ENCODE results near the gene PLCB1.
A peak's percentile ranks its signal among the peaks of the same experiment; 100 is the strongest.

PLCB1 gene

GRCh38 chr20:8524101-8525016 lies 392.3 kb downstream of the PLCB1 start:
- DNase-seq, result no peak

- no peak for DNase-seq
These were observed 392.9 kb downstream of the PLCB1 start for GRCh38 chr20:8525017-8525343.

GRCh38 chr20:8526610-8527009 lies 394.5 kb downstream of the PLCB1 start:
- DNase-seq, result no peak

GRCh38 chr20:8527998-8528723 lies 396.1 kb downstream of the PLCB1 start:
- peak; percentile 31 for DNase-seq

GRCh38 chr20:8530022-8530421 lies 398.0 kb downstream of the PLCB1 start:
- DNase-seq, result no peak

- DNase-seq, result no peak
These were observed 400.1 kb downstream of the PLCB1 start for GRCh38 chr20:8532169-8532568.

- no peak for DNase-seq
These were observed 402.5 kb downstream of the PLCB1 start for GRCh38 chr20:8534368-8535160.

GRCh38 chr20:8535403-8536261 lies 403.6 kb downstream of the PLCB1 start:
- no peak for DNase-seq

GRCh38 chr20:8536262-8536618 lies 404.2 kb downstream of the PLCB1 start:
- no peak for DNase-seq

GRCh38 chr20:8540466-8540865 lies 408.4 kb downstream of the PLCB1 start:
- DNase-seq, result no peak

- DNase-seq, result no peak
These were observed 410.0 kb downstream of the PLCB1 start for GRCh38 chr20:8542110-8542486.

- DNase-seq, result no peak
These were observed 413.1 kb downstream of the PLCB1 start for GRCh38 chr20:8545212-8545611.

- no peak for DNase-seq
These were observed 415.1 kb downstream of the PLCB1 start for GRCh38 chr20:8547035-8547650.

- no peak for DNase-seq
These were observed 416.0 kb downstream of the PLCB1 start for GRCh38 chr20:8547968-8548588.

- DNase-seq, result no peak
These were observed 417.1 kb downstream of the PLCB1 start for GRCh38 chr20:8549192-8549591.

GRCh38 chr20:8557711-8558110 lies 425.6 kb downstream of the PLCB1 start:
- DNase-seq, result no peak

GRCh38 chr20:8562356-8562755 lies 430.3 kb downstream of the PLCB1 start:
- DNase-seq, result no peak

- no peak for DNase-seq
These were observed 436.0 kb downstream of the PLCB1 start for GRCh38 chr20:8568075-8568474.

GRCh38 chr20:8569766-8570165 lies 437.7 kb downstream of the PLCB1 start:
- DNase-seq, result no peak

GRCh38 chr20:8571611-8572010 lies 439.5 kb downstream of the PLCB1 start:
- DNase-seq, result no peak

- DNase-seq, result no peak
These were observed 441.6 kb downstream of the PLCB1 start for GRCh38 chr20:8573686-8574085.

- no peak for DNase-seq
These were observed 443.0 kb downstream of the PLCB1 start for GRCh38 chr20:8575114-8575513.

All from KG1 (cell line).